ENCODE measurements around the gene NBEAL2. TPM values are rescaled to one million over a fixed set of nuclear protein-coding genes. Genes with fewer than 3 reads are reported as not detected.

The NBEAL2 gene
- total RNA-seq, 6 experiments from 2014 or later = 8.9 to 11.7 (median 10.8) TPM

DNA sequence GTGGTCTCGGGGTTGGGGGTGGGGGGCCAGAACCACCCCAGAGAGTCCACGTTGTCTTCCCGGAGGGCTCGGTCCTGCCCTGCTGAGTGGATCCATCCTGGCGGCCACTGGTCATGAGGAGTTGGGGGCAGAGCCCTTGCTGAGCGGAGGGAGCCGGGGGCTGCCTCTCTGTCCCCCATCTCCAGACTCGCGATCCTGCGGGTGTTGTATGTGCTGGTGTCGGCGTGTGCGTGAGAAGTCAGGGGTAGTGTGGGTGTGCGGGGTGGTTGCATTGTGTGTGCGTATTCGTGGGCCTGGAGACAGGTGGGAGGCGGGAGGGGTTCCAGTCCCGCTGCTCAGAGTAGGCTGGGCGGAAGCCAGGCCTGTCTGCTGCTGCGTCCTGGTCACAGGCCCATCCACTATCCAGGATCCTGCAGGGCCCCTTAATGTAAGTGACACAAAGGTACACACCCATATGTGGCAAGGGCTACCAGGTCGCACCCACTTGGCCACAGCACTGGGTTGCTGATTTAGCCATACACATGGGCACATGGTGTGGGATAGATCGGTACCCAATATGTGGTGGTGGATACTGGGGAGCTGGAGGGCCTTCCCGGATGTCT is 30.7 kb downstream of the NBEAL2 start:
- intact Hi-C loops (cut with DNase I) = no loop called here
- DNase-seq = no peak
- no peak for ATAC-seq
- H3K4me1 ChIP-seq = peaks cover 0 to 9% (median 4%) of the 10 kb centered on the region in 4 donors
- H3K27me3 ChIP-seq = no peaks in the 10 kb centered on the region
- no peaks in the 10 kb centered on the region for H3K9me3 ChIP-seq
- no peaks in the 10 kb centered on the region for H3K36me3 ChIP-seq
- no CpG with 5 or more reads among the region's 23 CpGs for WGBS (ENCODE audit: insufficient coverage, low coverage, low lambda C conversion rate, missing lambda C conversion rate)
- TF ChIP-seq POLR2A (IDR thresholded peaks at IDR 0.05) = no peak
- no peak for TF ChIP-seq CTCF (IDR thresholded peaks at IDR 0.05)
- peak overlapping the region; percentile 40 to 55 (median 42) for H3K27ac ChIP-seq
- peak overlapping the region in 2 of 3 donors; percentile 44 to 62 for H3K4me3 ChIP-seq

GRCh38 chr3:47010910-47011309 is 31.4 kb downstream of the NBEAL2 start:
- H3K36me3 ChIP-seq = no peaks in the 10 kb centered on the region
- 80% methylated on average over 1 of the region's 5 CpGs for WGBS (ENCODE audit: insufficient coverage, low coverage, low lambda C conversion rate, missing lambda C conversion rate)
- no peaks in the 10 kb centered on the region for H3K27me3 ChIP-seq
- H3K4me3 ChIP-seq = no peak overlapping the region
- no peak overlapping the region for H3K27ac ChIP-seq
- ATAC-seq (no peak), DNase-seq (no peak)
- no peaks in the 10 kb centered on the region for H3K9me3 ChIP-seq
- TF ChIP-seq POLR2A (IDR thresholded peaks at IDR 0.05) = no peak
- TF ChIP-seq CTCF (IDR thresholded peaks at IDR 0.05) = no peak
- intact Hi-C loops (cut with DNase I) = no loop called here
- peaks cover 0 to 16% (median 7%) of the 10 kb centered on the region in 4 donors for H3K4me1 ChIP-seq

DNA sequence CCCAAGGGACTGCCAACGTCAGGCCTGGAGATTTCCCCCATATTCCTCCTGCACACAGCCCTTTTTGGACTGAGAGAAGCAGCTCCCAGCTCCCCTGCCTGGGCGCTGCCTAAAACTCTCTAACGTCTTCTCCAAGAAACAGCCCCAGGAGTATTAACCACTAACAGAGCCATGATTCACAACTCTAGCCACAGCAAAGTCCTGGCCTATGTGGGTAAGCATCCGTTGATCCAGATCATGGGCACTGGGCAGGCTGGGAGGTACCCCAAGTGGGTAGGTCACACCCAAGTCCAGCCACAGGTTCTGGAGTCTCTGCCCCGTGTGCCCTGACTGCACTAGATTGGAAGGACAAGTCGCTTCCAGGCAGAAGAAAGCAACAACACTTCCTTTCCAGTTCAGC is 31.9 kb downstream of the NBEAL2 start:
- ATAC-seq = no peak
- TF ChIP-seq POLR2A (IDR thresholded peaks at IDR 0.05) = no peak
- no peak for TF ChIP-seq CTCF (IDR thresholded peaks at IDR 0.05)
- Histone ChIP-seq H3K27ac (no peak overlapping the region), H3K9me3 (no peaks in the 10 kb centered on the region), H3K27me3 (no peaks in the 10 kb centered on the region), H3K4me3 (no peak overlapping the region), H3K4me1 (peaks cover 0 to 21% (median 9%) of the 10 kb centered on the region in 4 donors), H3K36me3 (no peaks in the 10 kb centered on the region)
- 93% methylated on average over 2 of the region's 6 CpGs for WGBS (ENCODE audit: insufficient coverage, low coverage, low lambda C conversion rate, missing lambda C conversion rate)
- intact Hi-C loops (cut with DNase I) = no loop called here
- no peak for DNase-seq

- Histone ChIP-seq H3K36me3 (no peaks in the 10 kb centered on the region), H3K4me1 (peaks cover 0 to 33% (median 15%) of the 10 kb centered on the region in 4 donors), H3K9me3 (no peaks in the 10 kb centered on the region), H3K4me3 (no peak overlapping the region), H3K27me3 (no peaks in the 10 kb centered on the region), H3K27ac (no peak overlapping the region)
- 80% methylated on average over 1 of the region's 10 CpGs for WGBS (ENCODE audit: insufficient coverage, low coverage, low lambda C conversion rate, missing lambda C conversion rate)
- ATAC-seq (no peak), DNase-seq (peak in 2 of 3 donors; percentile 10 to 45)
- intact Hi-C loops (cut with DNase I) = no loop called here
- TF ChIP-seq POLR2A (IDR thresholded peaks at IDR 0.05) = no peak
These were observed 33.1 kb downstream of the NBEAL2 start for GRCh38 chr3:47012342-47013230.

DNA sequence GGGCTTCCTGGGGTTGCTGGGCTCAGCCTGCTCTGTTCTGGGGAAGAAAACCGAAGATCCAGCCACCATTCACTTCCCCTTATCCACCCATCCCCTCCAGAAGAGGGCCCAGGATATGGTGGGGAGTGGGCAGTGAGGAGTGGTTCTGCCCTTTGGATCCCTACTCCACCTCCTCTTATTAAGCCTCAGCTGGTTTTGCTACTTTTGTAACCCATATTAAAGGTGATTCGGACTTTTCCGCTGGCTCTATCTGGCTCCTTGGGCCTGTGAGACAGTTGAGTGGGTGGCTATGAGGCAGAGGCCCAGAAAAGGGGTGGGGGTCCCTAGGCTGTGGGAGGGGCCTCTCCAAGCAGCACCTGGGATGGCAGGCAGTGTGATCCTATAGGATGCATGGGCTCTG is 33.8 kb downstream of the NBEAL2 start:
- Histone ChIP-seq H3K4me1 (peaks cover 0 to 38% (median 17%) of the 10 kb centered on the region in 4 donors), H3K36me3 (no peaks in the 10 kb centered on the region), H3K27me3 (no peaks in the 10 kb centered on the region), H3K27ac (no peak overlapping the region), H3K9me3 (no peaks in the 10 kb centered on the region), H3K4me3 (no peak overlapping the region)
- DNase-seq = no peak
- WGBS (ENCODE audit: insufficient coverage, low coverage, low lambda C conversion rate, missing lambda C conversion rate) = no CpG with 5 or more reads among the region's 3 CpGs
- no peak for TF ChIP-seq POLR2A (IDR thresholded peaks at IDR 0.05)
- TF ChIP-seq CTCF (IDR thresholded peaks at IDR 0.05) = no peak
- no peak for ATAC-seq
- intact Hi-C loops (cut with DNase I) = no loop called here

All from right lobe of liver (tissue), 6 donors.